Measurements from ENCODE around the gene WNT5A. TPM values are rescaled to one million over a fixed set of nuclear protein-coding genes. Genes with fewer than 3 reads are reported as not detected.
A peak's percentile ranks its signal among the peaks of the same experiment; 100 is the strongest.

Gene WNT5A
- polyA plus RNA-seq, 4 donors, result under 0.01 to 8.1 (median 0.63) TPM

DNA sequence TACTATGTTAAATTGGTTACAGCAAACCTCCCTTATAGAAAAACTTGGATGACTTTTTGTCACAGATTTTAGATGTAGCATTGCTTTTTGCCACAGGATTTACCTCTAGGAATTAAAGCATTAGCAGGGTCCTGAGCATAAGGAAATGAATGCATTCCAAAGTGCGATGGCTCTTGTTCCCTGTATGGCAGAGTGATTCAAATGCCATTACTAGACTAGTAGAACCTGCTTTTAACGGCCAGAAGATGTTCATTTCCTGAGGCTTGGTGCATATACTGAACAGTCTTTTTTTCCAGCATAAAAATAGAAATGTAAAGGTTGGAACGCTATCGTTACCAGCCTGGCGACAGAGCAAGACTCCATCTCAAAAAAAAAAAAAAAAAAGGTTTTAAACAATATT, 59.4 kb downstream of the WNT5A start:
- DNase-seq, result peak; percentile 29 to 35

DNA sequence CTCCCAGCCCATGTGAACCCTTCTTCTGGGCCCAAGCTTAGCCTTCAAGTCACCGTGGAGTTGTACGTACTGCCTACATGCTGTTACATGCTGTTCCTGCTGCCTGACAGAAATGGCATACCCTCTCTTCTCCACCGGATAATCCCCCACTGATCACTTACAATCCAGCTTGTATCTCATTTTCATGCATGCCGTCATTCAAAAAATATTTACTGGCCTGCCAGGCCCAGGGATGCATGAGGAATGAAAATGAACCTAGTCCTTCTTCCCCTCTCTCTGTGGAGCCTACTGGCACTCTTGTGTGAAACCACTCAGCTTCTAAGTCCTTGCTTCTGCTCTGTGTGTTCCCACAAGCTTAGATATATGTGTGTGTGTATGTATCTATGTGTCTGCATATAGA, 60.6 kb downstream of the WNT5A start:
- no peaks in the 10 kb centered on the region for H3K4me1 ChIP-seq (ENCODE audit: control insufficient read depth in 3 of 3, insufficient read depth in 2 of 3, low read depth in 1 of 3, low read length in 2 of 3)
- 77 to 92% (median 83%) methylated on average over 4 of the region's 4 CpGs for WGBS, 3 donors
- FAIRE-seq, result no peak
- H3K36me3 ChIP-seq (ENCODE audit: control insufficient read depth in 3 of 3, insufficient read depth in 2 of 3, low read depth in 1 of 3, low read length in 3 of 3), result no peaks in the 10 kb centered on the region
- no peak overlapping the region for H3K27ac ChIP-seq (ENCODE audit: low read depth in 1 of 3, low read length in 2 of 3)
- peaks cover 0 to 6% of the 10 kb centered on the region in 2 donors for H3K9me3 ChIP-seq (ENCODE audit: control insufficient read depth in 2 of 2, insufficient read depth in 1 of 2, low read depth in 1 of 2, low read length in 1 of 2)
- H3K27me3 ChIP-seq (ENCODE audit: control insufficient read depth in 3 of 3, insufficient read depth in 3 of 3, low read length in 3 of 3), result no peaks in the 10 kb centered on the region
- no peak overlapping the region for H3K4me3 ChIP-seq (ENCODE audit: low read depth in 1 of 3, low read length in 3 of 3)
- no peak for DNase-seq

More for the DNA sequence above, 59.4 kb downstream of the WNT5A start:
- H3K27ac ChIP-seq (ENCODE audit: low read depth in 1 of 3, low read length in 2 of 3), result no peak overlapping the region
- FAIRE-seq, result no peak
- H3K27me3 ChIP-seq (ENCODE audit: control insufficient read depth in 3 of 3, insufficient read depth in 3 of 3, low read length in 3 of 3), result no peaks in the 10 kb centered on the region
- H3K4me1 ChIP-seq (ENCODE audit: control insufficient read depth in 3 of 3, insufficient read depth in 2 of 3, low read depth in 1 of 3, low read length in 2 of 3), result no peaks in the 10 kb centered on the region
- 15 to 40% (median 37%) methylated on average over 5 of the region's 5 CpGs for WGBS, 3 donors
- H3K36me3 ChIP-seq (ENCODE audit: control insufficient read depth in 3 of 3, insufficient read depth in 2 of 3, low read depth in 1 of 3, low read length in 3 of 3), result no peaks in the 10 kb centered on the region
- no peak overlapping the region for H3K4me3 ChIP-seq (ENCODE audit: low read depth in 1 of 3, low read length in 3 of 3)
- H3K9me3 ChIP-seq (ENCODE audit: control insufficient read depth in 2 of 2, insufficient read depth in 1 of 2, low read depth in 1 of 2, low read length in 1 of 2), result peaks cover 0 to 6% of the 10 kb centered on the region in 2 donors

DNA sequence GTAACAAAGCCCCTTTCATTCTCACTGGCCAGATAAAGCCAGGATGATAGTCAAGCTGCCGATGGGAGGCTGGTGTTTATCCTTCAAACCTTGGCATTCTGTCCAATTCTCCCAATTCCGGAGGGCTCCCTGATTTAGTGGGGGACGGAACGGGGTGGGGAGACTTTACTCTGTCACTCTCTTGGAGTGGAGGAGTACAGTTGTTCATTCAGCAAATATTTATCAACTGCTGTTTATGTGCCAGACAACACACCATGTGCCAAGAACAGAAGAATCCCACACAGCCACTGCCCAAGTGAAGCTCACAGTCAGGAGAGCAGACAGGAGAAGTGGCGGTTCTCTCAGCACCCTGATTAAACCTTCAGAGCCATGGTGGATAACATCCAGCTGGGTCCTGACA, 63.3 kb downstream of the WNT5A start:
- WGBS, 3 donors, result 72 to 87% (median 73%) methylated on average over 5 of the region's 5 CpGs
- Histone ChIP-seq H3K9me3 (ENCODE audit: control insufficient read depth in 2 of 2, insufficient read depth in 1 of 2, low read depth in 1 of 2, low read length in 1 of 2) (peaks cover 0 to 6% of the 10 kb centered on the region in 2 donors), H3K27me3 (ENCODE audit: control insufficient read depth in 3 of 3, insufficient read depth in 3 of 3, low read length in 3 of 3) (no peaks in the 10 kb centered on the region), H3K4me1 (ENCODE audit: control insufficient read depth in 3 of 3, insufficient read depth in 2 of 3, low read depth in 1 of 3, low read length in 2 of 3) (no peaks in the 10 kb centered on the region), H3K27ac (ENCODE audit: low read depth in 1 of 3, low read length in 2 of 3) (no peak overlapping the region), H3K4me3 (ENCODE audit: low read depth in 1 of 3, low read length in 3 of 3) (no peak overlapping the region), H3K36me3 (ENCODE audit: control insufficient read depth in 3 of 3, insufficient read depth in 2 of 3, low read depth in 1 of 3, low read length in 3 of 3) (no peaks in the 10 kb centered on the region)
- DNase-seq (no peak), FAIRE-seq (no peak)

DNA sequence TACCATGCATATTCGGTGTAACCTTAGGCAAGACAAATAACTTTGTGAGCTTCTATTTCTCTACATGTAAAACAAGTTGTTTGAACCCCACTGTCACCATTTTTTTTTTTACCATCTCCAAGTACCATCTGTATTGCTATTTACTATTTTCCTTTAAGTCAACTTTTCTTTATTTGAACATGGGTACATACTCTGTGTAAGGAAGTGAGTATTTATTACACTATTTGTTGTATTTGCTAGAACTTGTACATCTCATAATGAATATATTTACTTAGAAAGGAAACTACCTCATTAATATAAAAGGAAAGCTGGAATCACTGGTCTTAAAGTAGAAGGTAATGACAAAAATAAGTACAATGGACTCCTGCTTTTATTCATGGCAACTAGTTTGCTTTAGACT, 69.9 kb downstream of the WNT5A start:
- DNase-seq (no peak), FAIRE-seq (no peak)
- 89 to 95% (median 90%) methylated on average over 1 of the region's 1 CpG for WGBS, 3 donors
- no peak overlapping the region for H3K27ac ChIP-seq (ENCODE audit: low read depth in 1 of 3, low read length in 2 of 3)
- H3K27me3 ChIP-seq (ENCODE audit: control insufficient read depth in 3 of 3, insufficient read depth in 3 of 3, low read length in 3 of 3), result no peaks in the 10 kb centered on the region
- H3K4me1 ChIP-seq (ENCODE audit: control insufficient read depth in 3 of 3, insufficient read depth in 2 of 3, low read depth in 1 of 3, low read length in 2 of 3), result peaks cover 0 to 13% (median 3%) of the 10 kb centered on the region in 3 donors
- H3K4me3 ChIP-seq (ENCODE audit: low read depth in 1 of 3, low read length in 3 of 3), result no peak overlapping the region
- H3K9me3 ChIP-seq (ENCODE audit: control insufficient read depth in 2 of 2, insufficient read depth in 1 of 2, low read depth in 1 of 2, low read length in 1 of 2), result no peaks in the 10 kb centered on the region
- no peaks in the 10 kb centered on the region for H3K36me3 ChIP-seq (ENCODE audit: control insufficient read depth in 3 of 3, insufficient read depth in 2 of 3, low read depth in 1 of 3, low read length in 3 of 3)

DNA sequence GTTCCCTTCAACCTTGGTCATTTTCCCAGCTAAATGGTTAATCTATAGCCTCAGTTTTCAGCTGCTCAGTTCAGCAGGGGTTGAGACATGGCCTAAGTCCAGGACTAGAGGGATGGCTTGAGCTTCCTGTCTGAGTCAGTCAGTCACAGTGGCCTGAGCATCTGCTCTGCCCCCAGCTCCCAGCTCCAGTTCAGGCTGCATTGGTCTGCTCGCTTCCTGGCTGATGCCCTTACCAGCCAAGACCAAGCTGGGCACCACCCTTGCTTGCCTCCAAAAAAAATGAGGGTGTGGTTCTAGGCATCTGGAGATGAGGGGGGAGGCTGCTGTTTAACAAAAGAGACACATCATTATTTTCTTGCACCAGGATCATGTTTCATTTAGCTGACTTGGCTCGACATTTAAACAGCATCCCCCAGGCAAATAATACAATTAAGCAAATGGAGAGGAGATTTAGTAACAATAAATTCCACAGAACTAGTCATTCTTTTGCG, 70.7 kb downstream of the WNT5A start:
- Histone ChIP-seq H3K36me3 (ENCODE audit: control insufficient read depth in 3 of 3, insufficient read depth in 2 of 3, low read depth in 1 of 3, low read length in 3 of 3) (no peaks in the 10 kb centered on the region), H3K27me3 (ENCODE audit: control insufficient read depth in 3 of 3, insufficient read depth in 3 of 3, low read length in 3 of 3) (no peaks in the 10 kb centered on the region), H3K4me3 (ENCODE audit: low read depth in 1 of 3, low read length in 3 of 3) (no peak overlapping the region), H3K9me3 (ENCODE audit: control insufficient read depth in 2 of 2, insufficient read depth in 1 of 2, low read depth in 1 of 2, low read length in 1 of 2) (no peaks in the 10 kb centered on the region), H3K4me1 (ENCODE audit: control insufficient read depth in 3 of 3, insufficient read depth in 2 of 3, low read depth in 1 of 3, low read length in 2 of 3) (peaks cover 0 to 13% (median 3%) of the 10 kb centered on the region in 3 donors), H3K27ac (ENCODE audit: low read depth in 1 of 3, low read length in 2 of 3) (no peak overlapping the region)
- DNase-seq (peak in 1 of 2 donors; percentile 52), FAIRE-seq (no peak)
- WGBS, 3 donors, result 69 to 81% (median 69%) methylated on average over 3 of the region's 3 CpGs

Measured in small intestine (tissue), 7 donors.